HG03108 (cell line): ENCODE data around the gene CCDC7.

Experiments used
- ATAC-seq: cut with Tn5 transposase; IDR thresholded peaks from one replicate; pipeline ENCODE4 v1.9.1; 2021; ENCODE audit warnings: moderate library complexity; ENCODE audit not compliant: unreplicated experiment

The CCDC7 gene

DNA sequence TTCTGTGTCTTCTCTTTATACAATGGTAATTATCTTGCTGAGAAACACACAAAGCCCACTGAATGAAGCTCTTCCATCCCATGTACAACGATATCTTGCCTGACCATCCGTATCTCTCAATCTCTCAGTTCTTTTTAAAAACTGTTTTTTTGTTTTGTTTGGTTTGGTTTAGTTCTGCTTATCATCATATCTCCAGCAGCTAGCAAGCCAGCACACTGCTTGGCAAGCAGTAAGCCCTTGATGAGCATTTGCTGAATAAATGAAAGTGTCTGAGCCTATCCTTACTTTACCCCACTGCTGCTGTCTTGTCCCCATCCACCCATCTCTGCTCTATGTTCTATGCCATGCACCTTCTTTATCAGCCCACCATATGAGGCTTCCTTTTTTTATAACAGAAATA lies 477.9 kb downstream of the CCDC7 start:
- ATAC-seq = no peak
